CD4-positive, alpha-beta T cell treated with Interleukin-6 at 100 ng/mL for 8 hours (primary cell): ENCODE results near the gene FBXO38.
A peak's percentile ranks its signal among the peaks of the same experiment; 100 is the strongest.

Experiments
- DNase-seq: peaks from one replicate; pipeline ENCODE4 v3.0.0-alpha.2; 2020; ENCODE audit warnings: mixed read lengths, low spot score

FBXO38 gene

GRCh38 chr5:148477429-148477828 lies 93.7 kb downstream of the FBXO38 start:
- DNase-seq = no peak

GRCh38 chr5:148482196-148482595 lies 98.4 kb downstream of the FBXO38 start:
- DNase-seq = no peak

GRCh38 chr5:148482697-148483462 lies 99.1 kb downstream of the FBXO38 start:
- DNase-seq = peak; percentile 41

- no peak for DNase-seq
Observed at GRCh38 chr5:148483750-148484149, 100.0 kb downstream of the FBXO38 start.

GRCh38 chr5:148484651-148485050 lies 100.9 kb downstream of the FBXO38 start:
- no peak for DNase-seq

- DNase-seq = no peak
Observed at GRCh38 chr5:148486456-148486855, 102.7 kb downstream of the FBXO38 start.

GRCh38 chr5:148488757-148489156 lies 105.0 kb downstream of the FBXO38 start:
- no peak for DNase-seq

GRCh38 chr5:148491015-148491792 lies 107.4 kb downstream of the FBXO38 start:
- no peak for DNase-seq

- no peak for DNase-seq
Observed at GRCh38 chr5:148491793-148492184, 108.0 kb downstream of the FBXO38 start.

- DNase-seq = no peak
Observed at GRCh38 chr5:148492351-148492750, 108.6 kb downstream of the FBXO38 start.
